ENCODE results near the gene RBP5. TPM values are rescaled to one million over a fixed set of nuclear protein-coding genes. Genes with fewer than 3 reads are reported as not detected.

Gene RBP5
- total and polyA plus RNA-seq, 2 donors (not counting 1 experiment from before 2014, with no cell fraction given): 1.1 TPM; not detected in 1

GRCh38 chr12:7161327-7161726 lies 32.6 kb upstream of the RBP5 start:
- Histone ChIP-seq H3K4me1 (ENCODE audit: control insufficient read depth in 2 of 2, insufficient read depth in 2 of 2, low read length in 2 of 2) (no peaks in the 10 kb centered on the region), H2AFZ (ENCODE audit: insufficient read depth, low read depth, low read length, poor library complexity, severe bottlenecking) (no peak overlapping the region), H3K4me2 (replicated peaks; ENCODE audit: low read depth, low read length, poor library complexity, severe bottlenecking) (no peak overlapping the region), H3K9ac (ENCODE audit: low read length) (no peak overlapping the region), H3K27me3 (replicated peaks in 1 of 4; ENCODE audit: control extremely low read depth in 1 of 4, control insufficient read depth in 3 of 4, insufficient read depth in 4 of 4, low read length in 3 of 4) (peaks cover 0 to 22% (median 9%) of the 10 kb centered on the region in 4 experiments), H3K79me2 (ENCODE audit: control insufficient read depth, insufficient read depth, low read length) (no peaks in the 10 kb centered on the region), H3K9me3 (ENCODE audit: control extremely low read depth in 1 of 3, control insufficient read depth in 2 of 3, insufficient read depth in 1 of 3, low read length in 2 of 3) (no peaks in the 10 kb centered on the region), H3K27ac (ENCODE audit: low read length in 2 of 2) (no peak overlapping the region), H3K36me3 (replicated peaks in 1 of 2; ENCODE audit: control extremely low read depth in 1 of 2, control insufficient read depth in 1 of 2, extremely low read depth in 1 of 2, insufficient read depth in 2 of 2, low read length in 1 of 2) (no peaks in the 10 kb centered on the region), H3K4me3 (ENCODE audit: control extremely low read depth in 1 of 5, extremely low read depth in 1 of 5, insufficient read depth in 1 of 5, low read depth in 2 of 5, low read length in 4 of 5) (no peak overlapping the region), H4K20me1 (ENCODE audit: control insufficient read depth, insufficient read depth, low read length, poor library complexity, severe bottlenecking) (no peaks in the 10 kb centered on the region)
- ATAC-seq (ENCODE audit: low read depth) (no peak), DNase-seq (no peak)
- Mint-ChIP-seq H3K27me3 (peaks cover 37% of the 10 kb centered on the region), H3K4me3 (no peak overlapping the region), H3K4me1 (peaks cover 4% of the 10 kb centered on the region), H3K27ac (no peak overlapping the region), H3K9me3 (ENCODE audit: insufficient read depth) (no peaks in the 10 kb centered on the region)
- 96% methylated on average over 4 of the region's 4 CpGs for WGBS (ENCODE audit: insufficient coverage)
- ChIA-PET CTCF (interaction anchor here (1.1 kb wide), 1 partner anchor 16 kb away, joined by 4 read pairs; no protein-coding TSS in a partner anchor), POLR2A (no interaction called here)
- TF ChIP-seq CTCF (IDR thresholded peaks at IDR 0.05) (no peak), EZH2 (IDR thresholded peaks at IDR 0.05; ENCODE audit: borderline replicate concordance, insufficient read depth, low read depth, low read length, poor library complexity, severe bottlenecking) (no peak)
- intact Hi-C loops (cut with micrococcal nuclease): no loop called here

- Mint-ChIP-seq H3K4me3 (no peak overlapping the region), H3K27ac (no peak overlapping the region), H3K4me1 (peaks cover 4% of the 10 kb centered on the region), H3K27me3 (peaks cover 31% of the 10 kb centered on the region), H3K9me3 (ENCODE audit: insufficient read depth) (no peaks in the 10 kb centered on the region)
- 74% methylated on average over 6 of the region's 7 CpGs for WGBS (ENCODE audit: insufficient coverage)
- H3K36me3 ChIP-seq (replicated peaks in 1 of 2; ENCODE audit: control extremely low read depth in 1 of 2, control insufficient read depth in 1 of 2, extremely low read depth in 1 of 2, insufficient read depth in 2 of 2, low read length in 1 of 2): peaks cover 0 to 6% of the 10 kb centered on the region in 2 experiments
- H4K20me1 ChIP-seq (ENCODE audit: control insufficient read depth, insufficient read depth, low read length, poor library complexity, severe bottlenecking): no peaks in the 10 kb centered on the region
- H3K79me2 ChIP-seq (ENCODE audit: control insufficient read depth, insufficient read depth, low read length): no peaks in the 10 kb centered on the region
- no peak overlapping the region for H3K4me3 ChIP-seq (ENCODE audit: control extremely low read depth in 1 of 5, extremely low read depth in 1 of 5, insufficient read depth in 1 of 5, low read depth in 2 of 5, low read length in 4 of 5)
- peaks cover 0 to 14% (median 4%) of the 10 kb centered on the region in 4 experiments for H3K27me3 ChIP-seq (replicated peaks in 1 of 4; ENCODE audit: control extremely low read depth in 1 of 4, control insufficient read depth in 3 of 4, insufficient read depth in 4 of 4, low read length in 3 of 4)
- no peaks in the 10 kb centered on the region for H3K4me1 ChIP-seq (ENCODE audit: control insufficient read depth in 2 of 2, insufficient read depth in 2 of 2, low read length in 2 of 2)
- ATAC-seq (ENCODE audit: low read depth) (no peak), DNase-seq (no peak)
- ChIA-PET CTCF (interaction anchor here (1.1 kb wide), 1 partner anchor 15 kb away, joined by 4 read pairs; no protein-coding TSS in a partner anchor), POLR2A (no interaction called here)
- H3K9me3 ChIP-seq (ENCODE audit: control extremely low read depth in 1 of 3, control insufficient read depth in 2 of 3, insufficient read depth in 1 of 3, low read length in 2 of 3): no peaks in the 10 kb centered on the region
- intact Hi-C loops (cut with micrococcal nuclease): no loop called here
- no peak overlapping the region for H3K27ac ChIP-seq (ENCODE audit: low read length in 2 of 2)
- H3K9ac ChIP-seq (ENCODE audit: low read length): no peak overlapping the region
- TF ChIP-seq EZH2 (IDR thresholded peaks at IDR 0.05; ENCODE audit: borderline replicate concordance, insufficient read depth, low read depth, low read length, poor library complexity, severe bottlenecking) (no peak), CTCF (IDR thresholded peaks at IDR 0.05) (no peak)
- no peak overlapping the region for H3K4me2 ChIP-seq (replicated peaks; ENCODE audit: low read depth, low read length, poor library complexity, severe bottlenecking)
- no peak overlapping the region for H2AFZ ChIP-seq (ENCODE audit: insufficient read depth, low read depth, low read length, poor library complexity, severe bottlenecking)
Observed at GRCh38 chr12:7160183-7160582, 31.5 kb upstream of the RBP5 start.
